Neuronal stem cell (in vitro differentiated cells): ENCODE measurements around the gene MRPS24.

Experiments
- DNase-seq: peaks from one replicate; pipeline ENCODE4 v3.0.0-alpha.2; 2013; ENCODE audit warnings: low spot score
- H2AFZ ChIP-seq: one replicate; pipeline ENCODE4 v1.6.1; 2013; ENCODE audit warnings: mild to moderate bottlenecking, low read length, inconsistent platforms
- H2AK5ac ChIP-seq: 2 replicates; pipeline ENCODE4 v1.6.1; 2013; ENCODE audit warnings: low read depth, mild to moderate bottlenecking, inconsistent platforms, low read length, moderate library complexity, mixed read lengths
- H2BK120ac ChIP-seq: 2 replicates; pipeline ENCODE4 v1.6.1; 2013; ENCODE audit warnings: low read depth, mild to moderate bottlenecking, inconsistent platforms, low read length, moderate library complexity, mixed read lengths
- H2BK12ac ChIP-seq: one replicate; pipeline ENCODE4 v1.6.1; 2013; ENCODE audit warnings: low read length, inconsistent platforms
- H2BK15ac ChIP-seq: 2 replicates; pipeline ENCODE4 v1.6.1; 2013; ENCODE audit warnings: mild to moderate bottlenecking, low read length, inconsistent platforms, mixed read lengths
- H2BK5ac ChIP-seq: one replicate; pipeline ENCODE4 v1.6.1; 2013; ENCODE audit warnings: inconsistent platforms, mild to moderate bottlenecking, low read length, moderate library complexity
- H3K14ac ChIP-seq: one replicate; pipeline ENCODE4 v1.6.1; 2013; ENCODE audit warnings: low read length, inconsistent platforms
- H3K18ac ChIP-seq: 2 replicates; pipeline ENCODE4 v1.6.1; 2013; ENCODE audit warnings: low read length, inconsistent platforms
- H3K23ac ChIP-seq: 2 replicates; pipeline ENCODE4 v1.6.1; 2013; ENCODE audit warnings: low read depth, mild to moderate bottlenecking, mixed read lengths, low read length, inconsistent platforms; ENCODE audit not compliant: poor library complexity
- H3K27ac ChIP-seq: replicated peaks from 3 replicates; pipeline ENCODE4 v1.5.1; 2013; ENCODE audit warnings: low read length, inconsistent platforms
- H3K27me3 ChIP-seq, 3 experiments: 2 replicates each; pipeline ENCODE4 v1.6.1; 2013; ENCODE audit warnings: low read length in 3 of 3, mild to moderate bottlenecking in 2 of 3, inconsistent platforms in 1 of 3, low read depth in 1 of 3, mixed read lengths in 1 of 3, moderate library complexity in 1 of 3; ENCODE audit not compliant: control insufficient read depth in 3 of 3, insufficient read depth in 3 of 3
- H3K36me3 ChIP-seq, 2 donors: replicated peaks in 1 of 2; 2 replicates each; pipeline ENCODE4 v1.6.1; 2013; ENCODE audit warnings: low read length in 2 of 2; ENCODE audit not compliant: control insufficient read depth in 2 of 2, insufficient read depth in 2 of 2
- H3K4ac ChIP-seq: 2 replicates; pipeline ENCODE4 v1.6.1; 2013; ENCODE audit warnings: inconsistent platforms, mild to moderate bottlenecking, low read length, moderate library complexity
- H3K4me1 ChIP-seq, 2 donors: 1 replicate in 1 of 2; 2 replicates in 1 of 2; pipeline ENCODE4 v1.6.1; 2013; ENCODE audit warnings: low read length in 2 of 2, low read depth in 1 of 2; ENCODE audit not compliant: control insufficient read depth in 2 of 2, insufficient read depth in 1 of 2
- H3K4me2 ChIP-seq: one replicate; pipeline ENCODE4 v1.6.1; 2013; ENCODE audit warnings: mild to moderate bottlenecking, low read length, inconsistent platforms; ENCODE audit not compliant: insufficient read depth, poor library complexity, severe bottlenecking
- H3K4me3 ChIP-seq, 2 donors: 2 replicates each; pipeline ENCODE4 v1.5.1; 2013; ENCODE audit warnings: low read length in 2 of 2, mild to moderate bottlenecking in 2 of 2, inconsistent platforms in 1 of 2, moderate library complexity in 1 of 2
- H3K79me1 ChIP-seq: one replicate; pipeline ENCODE4 v1.6.1; 2013; ENCODE audit warnings: low read depth, mild to moderate bottlenecking, inconsistent platforms, low read length, moderate library complexity
- H3K9ac ChIP-seq: one replicate; pipeline ENCODE4 v1.6.1; 2013; ENCODE audit warnings: mild to moderate bottlenecking, low read depth, low read length, inconsistent platforms; ENCODE audit not compliant: poor library complexity
- H3K9me3 ChIP-seq, 2 donors: replicated peaks in 1 of 2; 2 replicates each; pipeline versions ENCODE3 to v1.6.1; 2013; ENCODE audit warnings: low read length in 2 of 2, mild to moderate bottlenecking in 2 of 2, inconsistent platforms in 1 of 2, low read depth in 1 of 2, mixed read lengths in 1 of 2, moderate library complexity in 1 of 2; ENCODE audit not compliant: control insufficient read depth in 2 of 2, insufficient read depth in 1 of 2
- H4K8ac ChIP-seq: one replicate; pipeline ENCODE4 v1.6.1; 2013; ENCODE audit warnings: low read depth, mild to moderate bottlenecking, inconsistent platforms, low read length, moderate library complexity
- H4K91ac ChIP-seq: one replicate; pipeline ENCODE4 v1.6.1; 2013; ENCODE audit warnings: low read length, low read depth, mild to moderate bottlenecking, inconsistent platforms; ENCODE audit not compliant: poor library complexity
- WGBS, 2 donors: extraction: QIAGEN DNeasy Blood & Tissue Kit; methylation state at CpG; one replicate each; pipeline ENCODE4 v1.1.7; 2013; ENCODE audit warnings: missing lambda C conversion rate in 2 of 2, mixed read lengths in 1 of 2; ENCODE audit not compliant: insufficient read length in 2 of 2, insufficient replicate concordance in 1 of 2; ENCODE audit errors: extremely low coverage in 2 of 2; 5-methylcytosine and 5-hydroxymethylcytosine counted together

MRPS24 gene

GRCh38 chr7:43905956-43906330 lies 36.6 kb upstream of the MRPS24 start:
- H3K4ac ChIP-seq, result no peak overlapping the region
- H3K23ac ChIP-seq, result no peak overlapping the region
- peak overlapping the region; percentile 85 for H3K4me2 ChIP-seq
- peak overlapping the region; percentile 85 for H3K9ac ChIP-seq
- no peaks in the 10 kb centered on the region for H3K79me1 ChIP-seq
- no peak overlapping the region for H4K8ac ChIP-seq
- H2AK5ac ChIP-seq, result no peak overlapping the region
- no peak overlapping the region for H2BK5ac ChIP-seq
- H4K91ac ChIP-seq, result no peak overlapping the region
- H3K14ac ChIP-seq, result no peak overlapping the region
- H3K27ac ChIP-seq, result no peak overlapping the region
- no peak overlapping the region for H2BK12ac ChIP-seq
- peaks cover 1 to 9% of the 10 kb centered on the region in 2 donors for H3K4me1 ChIP-seq
- peak overlapping the region; percentile 67 for H3K18ac ChIP-seq
- no CpG with 5 or more reads among the region's 43 CpGs for WGBS, 2 donors
- H2AFZ ChIP-seq, result peak overlapping the region; percentile 96
- H3K4me3 ChIP-seq, result peak overlapping the region; percentile 79 to 87
- H2BK15ac ChIP-seq, result no peak overlapping the region
- no peaks in the 10 kb centered on the region for H3K36me3 ChIP-seq
- no peak for DNase-seq
- H2BK120ac ChIP-seq, result no peak overlapping the region
- peaks cover 0 to 3% (median 0%) of the 10 kb centered on the region in 3 experiments for H3K27me3 ChIP-seq
- H3K9me3 ChIP-seq, result no peaks in the 10 kb centered on the region

DNA sequence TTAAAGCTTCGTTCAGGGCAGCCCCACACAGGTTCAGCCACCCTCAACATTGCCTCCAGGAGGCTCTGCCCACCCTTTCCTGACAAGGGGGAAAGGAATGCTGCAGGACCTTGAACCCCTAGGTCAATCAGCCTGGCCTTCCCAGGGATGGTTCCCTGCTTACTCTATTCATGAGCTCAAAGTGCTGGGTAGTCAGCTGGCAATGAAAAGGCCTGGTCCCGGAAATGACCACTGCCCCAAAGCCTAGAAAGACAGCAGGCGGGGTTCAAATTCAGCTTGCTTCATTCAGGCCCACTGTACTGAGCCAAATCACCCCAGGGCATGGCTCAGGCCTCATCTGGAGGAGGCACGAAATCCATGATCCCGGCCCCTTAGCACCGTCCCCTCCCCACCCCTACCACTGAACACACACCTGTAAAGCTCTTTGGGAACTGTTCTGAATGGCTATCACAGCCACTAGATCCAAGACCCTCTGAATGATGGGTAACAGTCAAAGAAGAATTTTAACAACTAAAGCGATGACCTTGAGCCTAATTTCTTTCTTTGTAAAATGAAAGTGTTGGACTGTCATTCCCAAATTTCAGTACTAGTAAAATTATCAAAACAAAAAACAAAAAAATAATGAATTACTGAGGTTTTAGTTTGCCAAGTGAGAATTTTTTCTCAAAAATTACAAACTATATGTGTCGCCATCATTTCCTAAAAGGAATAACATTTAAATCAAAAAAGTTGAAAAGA lies 36.1 kb upstream of the MRPS24 start:
- Histone ChIP-seq H3K36me3 (no peaks in the 10 kb centered on the region), H3K4me1 (peaks cover 1 to 9% of the 10 kb centered on the region in 2 donors), H4K8ac (no peak overlapping the region), H4K91ac (no peak overlapping the region), H3K4me2 (peak overlapping the region; percentile 85), H3K23ac (no peak overlapping the region), H3K79me1 (no peaks in the 10 kb centered on the region), H3K9ac (no peak overlapping the region), H3K27me3 (peaks cover 0 to 3% (median 0%) of the 10 kb centered on the region in 3 experiments), H2BK5ac (no peak overlapping the region), H3K9me3 (no peaks in the 10 kb centered on the region), H2AK5ac (no peak overlapping the region), H3K18ac (no peak overlapping the region), H2BK120ac (no peak overlapping the region), H3K4me3 (peak overlapping the region; percentile 79 to 87), H3K14ac (no peak overlapping the region), H2AFZ (peak overlapping the region; percentile 96), H2BK15ac (no peak overlapping the region), H3K27ac (no peak overlapping the region), H3K4ac (no peak overlapping the region), H2BK12ac (no peak overlapping the region)
- WGBS, 2 donors, result no CpG with 5 or more reads among the region's 8 CpGs
- DNase-seq, result no peak

- Histone ChIP-seq H3K23ac (no peak overlapping the region), H3K9me3 (no peaks in the 10 kb centered on the region), H3K27me3 (peaks cover 0 to 3% (median 0%) of the 10 kb centered on the region in 3 experiments), H3K9ac (no peak overlapping the region), H3K4me2 (no peak overlapping the region), H2BK12ac (no peak overlapping the region), H2AFZ (no peak overlapping the region), H3K4me1 (peaks cover 1 to 9% of the 10 kb centered on the region in 2 donors), H3K4ac (no peak overlapping the region), H4K8ac (no peak overlapping the region), H2BK5ac (no peak overlapping the region), H3K18ac (no peak overlapping the region), H3K14ac (no peak overlapping the region), H3K4me3 (no peak overlapping the region), H4K91ac (no peak overlapping the region), H3K79me1 (no peaks in the 10 kb centered on the region), H3K36me3 (no peaks in the 10 kb centered on the region), H2AK5ac (no peak overlapping the region), H2BK15ac (no peak overlapping the region), H3K27ac (no peak overlapping the region), H2BK120ac (no peak overlapping the region)
- WGBS, 2 donors, result no CpG with 5 or more reads among the region's 5 CpGs
- DNase-seq, result no peak
These were observed 35.4 kb upstream of the MRPS24 start for GRCh38 chr7:43904533-43905208.

DNA sequence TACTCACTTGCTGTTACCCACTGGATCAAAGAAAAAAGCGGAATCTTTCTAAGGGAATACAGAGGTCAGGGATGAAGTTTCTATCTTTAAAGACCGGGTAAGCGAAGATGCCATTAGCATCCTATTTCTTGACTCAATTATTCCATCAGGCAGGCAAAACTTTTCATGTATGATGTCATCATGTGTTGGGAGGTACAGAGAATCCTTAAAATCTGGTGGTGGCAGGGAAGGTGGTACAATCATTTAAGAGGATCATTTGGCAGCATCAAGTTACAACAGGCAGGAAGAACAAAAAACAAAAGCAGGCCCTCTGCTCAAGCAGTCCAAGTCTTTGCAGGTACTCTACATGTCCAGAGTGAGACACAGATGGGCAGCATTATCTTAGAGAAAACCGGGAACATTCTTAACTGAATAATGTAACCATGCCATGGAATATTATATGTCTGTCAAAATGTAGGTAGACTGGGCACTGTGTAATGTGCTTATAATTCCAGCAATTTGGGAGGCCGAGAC lies 33.3 kb upstream of the MRPS24 start:
- H3K4me1 ChIP-seq, result peaks cover 1 to 9% of the 10 kb centered on the region in 2 donors
- no peak overlapping the region for H3K9ac ChIP-seq
- no peaks in the 10 kb centered on the region for H3K9me3 ChIP-seq
- H3K4me3 ChIP-seq, result no peak overlapping the region
- WGBS, 2 donors, result no CpG with 5 or more reads among the region's 5 CpGs
- no peak overlapping the region for H2AFZ ChIP-seq
- no peaks in the 10 kb centered on the region for H3K79me1 ChIP-seq
- no peak overlapping the region for H2BK120ac ChIP-seq
- no peak overlapping the region for H3K14ac ChIP-seq
- H4K91ac ChIP-seq, result no peak overlapping the region
- H2BK12ac ChIP-seq, result no peak overlapping the region
- no peak overlapping the region for H3K27ac ChIP-seq
- H3K4ac ChIP-seq, result no peak overlapping the region
- H2AK5ac ChIP-seq, result no peak overlapping the region
- no peak overlapping the region for H3K4me2 ChIP-seq
- H2BK15ac ChIP-seq, result no peak overlapping the region
- no peak overlapping the region for H3K18ac ChIP-seq
- H2BK5ac ChIP-seq, result no peak overlapping the region
- no peak overlapping the region for H3K23ac ChIP-seq
- H4K8ac ChIP-seq, result no peak overlapping the region
- no peaks in the 10 kb centered on the region for H3K36me3 ChIP-seq
- peaks cover 0 to 3% (median 0%) of the 10 kb centered on the region in 3 experiments for H3K27me3 ChIP-seq
- no peak for DNase-seq
